ENCODE results near the gene DNAI1. TPM values are rescaled to one million over a fixed set of nuclear protein-coding genes. Genes with fewer than 3 reads are reported as not detected.

Gene DNAI1
- total and polyA plus RNA-seq, 12 donors: 0.06 to 1.4 (median 0.28) TPM; not detected in 7

DNA sequence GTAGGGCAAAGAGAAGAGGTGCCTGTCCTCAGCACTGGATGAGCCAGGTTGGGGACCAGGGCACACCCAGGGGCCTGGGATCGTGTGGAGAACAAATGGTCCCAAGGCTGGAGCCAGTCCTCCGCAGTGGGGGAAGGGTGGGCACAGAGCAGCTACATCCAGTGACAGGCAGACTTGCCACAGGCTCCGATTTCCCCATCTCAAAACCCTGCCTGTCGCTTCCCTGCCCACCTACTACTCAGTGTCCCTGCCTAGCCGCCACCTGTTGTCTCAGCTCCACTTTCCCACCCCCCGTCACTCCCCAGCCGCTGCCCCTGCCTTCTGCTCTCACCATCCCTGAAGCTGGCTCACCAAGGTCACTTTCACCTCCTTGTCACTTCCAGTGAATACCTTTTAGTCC is 78.1 kb downstream of the DNAI1 start:
- H3K9me3 ChIP-seq (replicated peaks in 1 of 3): no peaks in the 10 kb centered on the region
- no peak overlapping the region for H3K4me3 ChIP-seq
- no peak overlapping the region for H3K27ac ChIP-seq
- no peaks in the 10 kb centered on the region for H3K27me3 ChIP-seq
- no peak for TF ChIP-seq POLR2A (IDR thresholded peaks at IDR 0.05)
- no peaks in the 10 kb centered on the region for H3K4me1 ChIP-seq (replicated peaks in 1 of 2)
- peak in 1 of 7 donors; percentile 27 for DNase-seq
- no peaks in the 10 kb centered on the region for H3K36me3 ChIP-seq (replicated peaks in 1 of 2)
- intact Hi-C loops (cut with DNase I): no loop called here
- 55 to 71% (median 60%) methylated on average over 7 of the region's 7 CpGs for WGBS, 4 donors

DNA sequence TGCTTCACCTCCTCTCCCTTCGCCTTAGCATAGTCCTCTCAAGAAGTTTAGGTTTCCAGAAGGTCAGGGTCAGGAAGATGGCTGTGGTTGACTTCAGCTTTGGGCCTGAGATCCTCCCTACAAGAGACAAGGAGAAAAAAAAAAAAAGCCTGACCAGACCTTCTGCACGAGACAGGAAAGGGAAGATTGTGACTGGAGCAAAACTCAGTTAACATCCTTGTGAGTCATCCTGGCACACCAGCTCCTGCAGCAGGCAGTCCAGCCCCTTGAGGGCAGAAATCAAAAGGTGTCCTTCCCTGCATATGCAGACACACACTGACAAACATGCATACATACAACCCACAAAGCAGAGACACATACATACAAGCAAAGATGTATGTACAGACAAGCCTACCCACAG is 82.2 kb downstream of the DNAI1 start:
- peak in 3 of 7 donors; percentile 35 to 54 (median 51) for DNase-seq
- Histone ChIP-seq H3K27ac (no peak overlapping the region), H3K4me1 (replicated peaks in 1 of 2) (no peaks in the 10 kb centered on the region), H3K36me3 (replicated peaks in 1 of 2) (no peaks in the 10 kb centered on the region), H3K27me3 (no peaks in the 10 kb centered on the region), H3K9me3 (replicated peaks in 1 of 3) (no peaks in the 10 kb centered on the region), H3K4me3 (no peak overlapping the region)
- 34 to 47% (median 39%) methylated on average over 2 of the region's 2 CpGs for WGBS, 4 donors
- intact Hi-C loops (cut with DNase I): no loop called here
- TF ChIP-seq, protein P1, sequence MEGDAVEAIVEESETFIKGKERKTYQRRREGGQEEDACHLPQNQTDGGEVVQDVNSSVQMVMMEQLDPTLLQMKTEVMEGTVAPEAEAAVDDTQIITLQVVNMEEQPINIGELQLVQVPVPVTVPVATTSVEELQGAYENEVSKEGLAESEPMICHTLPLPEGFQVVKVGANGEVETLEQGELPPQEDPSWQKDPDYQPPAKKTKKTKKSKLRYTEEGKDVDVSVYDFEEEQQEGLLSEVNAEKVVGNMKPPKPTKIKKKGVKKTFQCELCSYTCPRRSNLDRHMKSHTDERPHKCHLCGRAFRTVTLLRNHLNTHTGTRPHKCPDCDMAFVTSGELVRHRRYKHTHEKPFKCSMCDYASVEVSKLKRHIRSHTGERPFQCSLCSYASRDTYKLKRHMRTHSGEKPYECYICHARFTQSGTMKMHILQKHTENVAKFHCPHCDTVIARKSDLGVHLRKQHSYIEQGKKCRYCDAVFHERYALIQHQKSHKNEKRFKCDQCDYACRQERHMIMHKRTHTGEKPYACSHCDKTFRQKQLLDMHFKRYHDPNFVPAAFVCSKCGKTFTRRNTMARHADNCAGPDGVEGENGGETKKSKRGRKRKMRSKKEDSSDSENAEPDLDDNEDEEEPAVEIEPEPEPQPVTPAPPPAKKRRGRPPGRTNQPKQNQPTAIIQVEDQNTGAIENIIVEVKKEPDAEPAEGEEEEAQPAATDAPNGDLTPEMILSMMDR (IDR thresholded peaks at IDR 0.05): no peak
- TF ChIP-seq POLR2A (IDR thresholded peaks at IDR 0.05): no peak

DNA sequence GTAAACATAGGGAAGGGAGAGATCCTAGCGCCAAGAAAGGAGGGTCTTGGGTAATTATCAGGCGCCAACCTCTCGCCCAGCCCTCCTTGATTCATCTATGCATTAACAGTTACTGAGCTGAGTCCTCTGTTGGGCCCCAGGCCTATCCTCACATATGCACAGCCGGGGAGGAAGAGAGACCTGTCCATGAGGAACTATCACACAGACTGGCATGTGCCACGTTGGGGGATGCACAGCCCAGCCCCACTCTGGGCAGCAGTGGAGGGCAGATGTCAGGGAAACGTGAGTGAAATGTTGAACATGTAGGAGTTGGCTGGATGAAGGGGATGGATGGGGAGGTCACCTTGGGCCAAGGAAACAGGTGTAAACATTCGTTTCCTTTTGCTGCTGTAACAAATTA is 82.9 kb downstream of the DNAI1 start:
- no peak overlapping the region for H3K4me3 ChIP-seq
- H3K9me3 ChIP-seq (replicated peaks in 1 of 3): no peaks in the 10 kb centered on the region
- no peaks in the 10 kb centered on the region for H3K36me3 ChIP-seq (replicated peaks in 1 of 2)
- H3K27ac ChIP-seq: no peak overlapping the region
- no peak for TF ChIP-seq POLR2A (IDR thresholded peaks at IDR 0.05)
- TF ChIP-seq, protein P1 (IDR thresholded peaks at IDR 0.05): no peak
- DNase-seq: peak in 1 of 7 donors; percentile 6
- intact Hi-C loops (cut with DNase I): no loop called here
- H3K27me3 ChIP-seq: no peaks in the 10 kb centered on the region
- WGBS, 4 donors: 68 to 77% (median 74%) methylated on average over 7 of the region's 7 CpGs
- H3K4me1 ChIP-seq (replicated peaks in 1 of 2): no peaks in the 10 kb centered on the region

DNA sequence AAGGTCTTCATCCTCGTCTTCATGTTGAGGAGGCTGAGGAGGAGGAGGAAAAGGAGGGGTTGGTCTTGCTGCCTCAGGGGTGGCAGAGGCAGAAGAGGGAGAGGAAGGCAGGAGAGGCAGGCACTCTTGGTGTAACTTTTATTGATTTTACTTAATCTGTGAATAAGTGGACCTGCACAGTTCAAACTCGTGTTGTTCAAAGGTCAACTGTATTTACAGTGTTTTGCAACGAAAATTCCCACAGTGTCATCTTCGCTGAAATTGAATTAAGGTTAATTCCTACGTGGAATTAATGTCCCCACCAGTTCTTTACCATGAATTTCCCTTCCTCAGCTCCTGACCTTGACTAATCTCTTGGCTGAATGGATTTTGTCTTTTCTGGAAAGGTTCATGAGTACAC is 85.4 kb downstream of the DNAI1 start:
- Histone ChIP-seq H3K27ac (no peak overlapping the region), H3K4me1 (replicated peaks in 1 of 2) (no peaks in the 10 kb centered on the region), H3K4me3 (no peak overlapping the region), H3K36me3 (replicated peaks in 1 of 2) (no peaks in the 10 kb centered on the region), H3K27me3 (no peaks in the 10 kb centered on the region), H3K9me3 (replicated peaks in 1 of 3) (no peaks in the 10 kb centered on the region)
- 57 to 65% (median 60%) methylated on average over 5 of the region's 5 CpGs for WGBS, 4 donors
- no peak for TF ChIP-seq POLR2A (IDR thresholded peaks at IDR 0.05)
- TF ChIP-seq, protein P1 (IDR thresholded peaks at IDR 0.05): no peak
- peak in 1 of 7 donors; percentile 2 for DNase-seq
- intact Hi-C loops (cut with DNase I): no loop called here

DNA sequence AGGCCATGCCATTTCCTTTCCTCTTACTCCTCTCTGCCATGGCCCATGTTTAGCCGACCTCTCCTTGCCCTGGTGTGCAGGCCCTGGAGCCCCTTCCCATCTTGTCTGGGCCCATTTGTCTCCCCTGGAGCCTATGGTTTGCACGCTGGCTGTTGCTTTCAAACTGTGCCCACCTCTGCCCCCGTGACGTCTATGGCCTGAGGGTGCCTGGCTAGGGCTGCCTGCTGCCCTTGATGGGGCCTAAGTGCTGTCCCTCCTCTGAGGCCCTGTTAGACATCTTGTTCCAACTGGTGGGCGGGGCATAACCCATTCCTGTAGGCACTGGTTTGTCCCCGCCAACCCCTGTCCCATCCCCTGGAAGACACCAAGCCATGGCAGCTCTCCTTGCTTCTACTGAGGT is 86.9 kb downstream of the DNAI1 start:
- 68 to 86% (median 82%) methylated on average over 3 to 6 of the region's 6 CpGs for WGBS, 4 donors
- peak in 1 of 7 donors; percentile 20 for DNase-seq
- Histone ChIP-seq H3K36me3 (replicated peaks in 1 of 2) (no peaks in the 10 kb centered on the region), H3K27me3 (no peaks in the 10 kb centered on the region), H3K4me3 (no peak overlapping the region), H3K4me1 (replicated peaks in 1 of 2) (no peaks in the 10 kb centered on the region), H3K9me3 (replicated peaks in 1 of 3) (no peaks in the 10 kb centered on the region), H3K27ac (no peak overlapping the region)
- no peak for TF ChIP-seq POLR2A (IDR thresholded peaks at IDR 0.05)
- TF ChIP-seq, protein P1 (IDR thresholded peaks at IDR 0.05): no peak
- intact Hi-C loops (cut with DNase I): loop anchor here in 1 of 2 donors (5.0 kb wide), 1 partner anchor 47 kb away; no protein-coding TSS in a partner anchor
